HUES6 (cell line): ENCODE measurements around the gene ZMPSTE24.

ENCODE experiments used
- H3K27ac ChIP-seq: 2 replicates; pipeline ENCODE4 v1.7.0; 2013; ENCODE audit warnings: low read depth, mild to moderate bottlenecking, low read length, inconsistent platforms
- H3K27me3 ChIP-seq: 2 replicates; pipeline ENCODE4 v1.6.1; 2013; ENCODE audit warnings: low read length; ENCODE audit not compliant: control insufficient read depth, insufficient read depth
- H3K36me3 ChIP-seq: 2 replicates; pipeline ENCODE4 v1.6.1; 2013; ENCODE audit warnings: low read length; ENCODE audit not compliant: control insufficient read depth, insufficient read depth
- H3K4me1 ChIP-seq: 2 replicates; pipeline ENCODE4 v1.6.1; 2013; ENCODE audit warnings: low read length; ENCODE audit not compliant: control insufficient read depth, insufficient read depth
- H3K4me3 ChIP-seq: 2 replicates; pipeline ENCODE4 v1.5.1; 2013; ENCODE audit warnings: low read depth, low read length
- H3K9ac ChIP-seq: one replicate; pipeline ENCODE4 v1.6.1; 2013; ENCODE audit warnings: mild to moderate bottlenecking, low read length
- H3K9me3 ChIP-seq: 2 replicates; pipeline ENCODE4 v1.6.1; 2013; ENCODE audit warnings: low read depth, low read length; ENCODE audit not compliant: control insufficient read depth, insufficient read depth

ZMPSTE24 gene

DNA sequence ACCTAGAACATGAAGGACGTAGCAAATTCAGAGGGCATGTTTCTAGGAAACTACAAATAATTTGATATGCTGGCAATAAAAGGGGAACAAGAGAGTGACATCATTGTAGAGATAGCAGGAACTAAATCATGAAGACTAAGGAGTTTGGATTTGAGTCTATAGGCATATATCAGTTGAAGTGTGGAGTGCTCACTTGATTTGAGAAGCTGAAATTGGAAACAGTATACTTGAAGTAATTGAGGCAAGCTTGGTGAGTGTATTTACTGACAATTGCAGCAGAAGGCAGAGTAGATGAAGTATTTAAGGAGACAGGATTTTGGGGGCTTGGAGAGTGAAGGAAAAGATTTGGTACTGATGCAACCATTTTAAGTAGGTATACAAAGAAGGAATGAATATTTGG is 16.7 kb upstream of the ZMPSTE24 start:
- Histone ChIP-seq H3K27me3 (no peaks in the 10 kb centered on the region), H3K9ac (no peak overlapping the region), H3K27ac (no peak overlapping the region)

GRCh38 chr1:40243351-40243750 is 14.7 kb upstream of the ZMPSTE24 start:
- Histone ChIP-seq H3K27me3 (no peaks in the 10 kb centered on the region), H3K36me3 (peaks cover 13% of the 10 kb centered on the region), H3K4me3 (no peak overlapping the region), H3K9ac (no peak overlapping the region), H3K4me1 (no peaks in the 10 kb centered on the region), H3K9me3 (no peaks in the 10 kb centered on the region), H3K27ac (no peak overlapping the region)

More for the DNA sequence above, 16.7 kb upstream of the ZMPSTE24 start:
- H3K4me1 ChIP-seq: no peaks in the 10 kb centered on the region
- H3K4me3 ChIP-seq: no peak overlapping the region
- H3K9me3 ChIP-seq: no peaks in the 10 kb centered on the region
- H3K36me3 ChIP-seq: peaks cover 33% of the 10 kb centered on the region

DNA sequence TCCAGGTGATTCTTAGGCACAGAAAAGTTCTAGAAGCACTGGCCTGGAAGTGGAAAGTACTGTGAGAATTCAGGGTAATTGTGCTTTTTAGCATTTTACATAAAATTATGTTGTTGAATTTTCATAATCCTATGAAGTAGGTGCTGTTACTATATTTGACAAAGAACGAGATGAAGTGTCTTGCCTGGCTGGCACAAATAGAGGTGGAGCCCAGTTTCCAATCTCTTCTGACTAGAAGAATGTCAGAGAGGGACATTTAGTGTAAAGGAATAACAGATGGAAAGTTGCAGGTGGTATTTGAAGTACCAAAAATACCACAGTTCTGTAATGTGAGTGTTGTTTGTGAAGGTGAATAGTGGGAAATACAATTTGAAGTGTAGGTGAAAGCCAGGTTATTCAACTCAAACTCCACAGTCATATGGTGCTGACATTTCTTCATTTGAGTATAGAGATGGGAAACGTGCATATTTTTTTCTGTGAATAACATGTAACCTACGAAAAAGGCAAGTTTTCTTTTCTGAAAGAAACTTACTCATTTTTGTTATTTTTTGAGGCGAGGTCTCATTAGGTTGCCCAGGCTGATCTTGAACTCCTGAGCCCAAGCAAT is 13.8 kb upstream of the ZMPSTE24 start:
- no peaks in the 10 kb centered on the region for H3K4me1 ChIP-seq
- H3K27ac ChIP-seq: no peak overlapping the region
- no peak overlapping the region for H3K4me3 ChIP-seq
- H3K36me3 ChIP-seq: peaks cover 5% of the 10 kb centered on the region; the same call in 1 of the 2 replicates
- H3K9me3 ChIP-seq: no peaks in the 10 kb centered on the region
- no peaks in the 10 kb centered on the region for H3K27me3 ChIP-seq
- no peak overlapping the region for H3K9ac ChIP-seq

- no peaks in the 10 kb centered on the region for H3K36me3 ChIP-seq
- H3K27ac ChIP-seq: no peak overlapping the region
- no peaks in the 10 kb centered on the region for H3K27me3 ChIP-seq
- H3K4me3 ChIP-seq: no peak overlapping the region
- H3K9ac ChIP-seq: no peak overlapping the region
- H3K9me3 ChIP-seq: no peaks in the 10 kb centered on the region
- no peaks in the 10 kb centered on the region for H3K4me1 ChIP-seq
These were observed 12.3 kb upstream of the ZMPSTE24 start for GRCh38 chr1:40245686-40246085.

- Histone ChIP-seq H3K4me3 (no peak within 1 kb of the TSS), H3K27me3 (no peaks in the 10 kb centered on the region), H3K9me3 (no peaks in the 10 kb centered on the region), H3K27ac (no peak within 1 kb of the TSS), H3K4me1 (no peaks in the 10 kb centered on the region), H3K36me3 (no peaks in the 10 kb centered on the region), H3K9ac (no peak within 1 kb of the TSS)
These were observed 10.4 kb upstream of the ZMPSTE24 start, which contains the start of gene TMCO2 for GRCh38 chr1:40247655-40248054. TMCO2 (plus strand) TSS chr1:40247937; CDS start chr1:40247994, 57 bp downstream.

GRCh38 chr1:40248412-40248811 is 9.6 kb upstream of the ZMPSTE24 start:
- no peak overlapping the region for H3K4me3 ChIP-seq
- H3K9me3 ChIP-seq: no peaks in the 10 kb centered on the region
- no peak overlapping the region for H3K9ac ChIP-seq
- H3K4me1 ChIP-seq: no peaks in the 10 kb centered on the region
- H3K27ac ChIP-seq: no peak overlapping the region
- H3K27me3 ChIP-seq: no peaks in the 10 kb centered on the region
- no peaks in the 10 kb centered on the region for H3K36me3 ChIP-seq

GRCh38 chr1:40251456-40251855 is 6.6 kb upstream of the ZMPSTE24 start:
- Histone ChIP-seq H3K9me3 (no peaks in the 10 kb centered on the region), H3K36me3 (no peaks in the 10 kb centered on the region), H3K27ac (no peak overlapping the region), H3K4me3 (no peak overlapping the region), H3K27me3 (no peaks in the 10 kb centered on the region), H3K9ac (no peak overlapping the region), H3K4me1 (0 out of 2 replicates have a peak, but pooled peaks cover under 1% of the 10 kb centered on the region)

- Histone ChIP-seq H3K4me1 (0 out of 2 replicates have a peak, but pooled peaks cover 5% of the 10 kb centered on the region), H3K4me3 (no peak overlapping the region), H3K9ac (no peak overlapping the region), H3K27ac (no peak overlapping the region), H3K27me3 (no peaks in the 10 kb centered on the region), H3K36me3 (no peaks in the 10 kb centered on the region), H3K9me3 (no peaks in the 10 kb centered on the region)
These were observed 5.4 kb upstream of the ZMPSTE24 start for GRCh38 chr1:40252601-40253000.

- Histone ChIP-seq H3K9ac (no peak overlapping the region), H3K27ac (no peak overlapping the region), H3K27me3 (no peaks in the 10 kb centered on the region), H3K36me3 (peaks cover 8% of the 10 kb centered on the region), H3K9me3 (no peaks in the 10 kb centered on the region), H3K4me3 (no peak overlapping the region), H3K4me1 (0 out of 2 replicates have a peak, but pooled peaks cover 5% of the 10 kb centered on the region)
These were observed 2.8 kb upstream of the ZMPSTE24 start for GRCh38 chr1:40255231-40255630.

DNA sequence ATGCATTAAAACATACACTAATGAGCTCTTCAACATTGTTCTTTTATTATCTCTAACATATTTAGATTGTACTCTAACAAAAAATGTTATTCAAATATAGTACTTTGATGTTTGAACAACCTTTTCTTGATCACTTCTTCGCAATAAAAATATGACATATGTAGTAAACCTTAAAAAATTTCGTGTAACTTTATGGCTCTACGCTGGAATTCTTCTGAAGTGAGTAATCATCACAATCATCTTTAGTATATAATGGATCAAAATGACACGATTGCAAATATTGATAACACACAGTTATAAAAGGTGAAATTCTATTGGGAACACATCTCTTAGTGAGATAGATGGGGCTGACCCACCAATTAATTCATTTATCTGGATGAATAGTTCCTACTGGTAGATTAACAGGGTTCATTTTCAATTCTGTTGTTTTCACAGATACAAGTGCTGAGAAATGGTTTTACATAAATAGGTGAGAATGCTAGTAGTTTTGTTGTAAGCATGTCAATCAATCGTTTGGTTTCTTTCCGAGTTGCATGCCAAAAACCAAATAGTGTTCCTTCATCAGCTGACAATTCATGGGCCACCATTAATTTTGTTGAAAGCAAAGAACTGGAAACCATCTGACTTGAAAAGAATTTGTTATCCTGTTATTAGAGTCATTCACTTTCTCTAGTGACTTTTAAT is 1.5 kb upstream of the ZMPSTE24 start:
- Histone ChIP-seq H3K9me3 (no peaks in the 10 kb centered on the region), H3K4me1 (0 out of 2 replicates have a peak, but pooled peaks cover 5% of the 10 kb centered on the region), H3K27me3 (no peaks in the 10 kb centered on the region), H3K27ac (0 out of 2 replicates have a peak overlapping the region, but pooled peaks have one; percentile 87), H3K9ac (peak overlapping the region; percentile 91), H3K36me3 (peaks cover 21% of the 10 kb centered on the region), H3K4me3 (peak overlapping the region; percentile 99)

DNA sequence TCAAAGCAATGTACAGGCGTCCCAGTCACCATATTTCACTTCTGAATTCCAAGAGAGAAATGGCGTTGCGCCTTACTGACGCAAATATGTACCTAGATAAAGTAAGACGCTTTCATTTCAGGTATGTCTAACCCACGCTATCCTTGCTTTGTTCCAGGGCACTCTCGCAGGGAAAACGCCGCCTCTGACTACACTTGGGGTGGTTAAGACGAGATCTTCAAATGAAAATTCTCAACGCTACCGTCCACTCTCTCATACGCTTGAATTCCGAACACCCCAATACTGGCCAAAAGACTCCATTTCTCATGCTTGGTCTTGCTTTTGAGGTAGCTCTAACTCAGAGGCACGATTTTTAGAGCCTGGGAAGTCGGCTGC is 736 bp upstream of the ZMPSTE24 start:
- Histone ChIP-seq H3K9me3 (no peaks in the 10 kb centered on the region), H3K27ac (peak overlapping the region; percentile 87), H3K27me3 (no peaks in the 10 kb centered on the region), H3K4me1 (0 out of 2 replicates have a peak, but pooled peaks cover 5% of the 10 kb centered on the region), H3K4me3 (peak overlapping the region; percentile 99), H3K36me3 (peaks cover 28% of the 10 kb centered on the region), H3K9ac (peak overlapping the region; percentile 91)
